Right renal cortex interstitium (tissue), 3 donors: ENCODE results near the gene POU2F3. TPM values are rescaled to one million over a fixed set of nuclear protein-coding genes. Genes with fewer than 3 reads are reported as not detected.
"Not testable (repeated sequence)": the region's sequence is repeated elsewhere in the genome, so short reads cannot be mapped to it uniquely, and the experiment has no call there.

ENCODE experiments used
- DNase-seq, 3 donors: peaks; one replicate each; pipeline ENCODE4 v3.0.0-alpha.2; 2013; ENCODE audit warnings: low read depth in 3 of 3, low spot score in 2 of 3
- polyA plus RNA-seq, 3 donors: library from polyadenylated mRNA; unstranded; fragments of 120-200 nt; gene quantifications; one replicate each; pipeline ENCODE4 v1.2.1, GENCODE V29; 2013; ENCODE audit not compliant: insufficient read length in 3 of 3

The POU2F3 gene
- polyA plus RNA-seq, 3 donors, result 0.35 to 1.2 (median 0.75) TPM

- no peak for DNase-seq
Observed at GRCh38 chr11:120248551-120249278, 8.8 kb downstream of the POU2F3 start.

GRCh38 chr11:120249279-120250262 is 9.6 kb downstream of the POU2F3 start:
- no peak for DNase-seq

GRCh38 chr11:120253377-120253776 is 13.4 kb downstream of the POU2F3 start:
- DNase-seq, result not testable (repeated sequence)

GRCh38 chr11:120254788-120255518 is 15.0 kb downstream of the POU2F3 start:
- DNase-seq, result no peak

GRCh38 chr11:120255519-120255866 is 15.6 kb downstream of the POU2F3 start:
- no peak for DNase-seq

- DNase-seq, result no peak
Observed at GRCh38 chr11:120256178-120256577, 16.2 kb downstream of the POU2F3 start.

- no peak for DNase-seq
Observed at GRCh38 chr11:120256779-120257178, 16.8 kb downstream of the POU2F3 start.

GRCh38 chr11:120257346-120257745 is 17.4 kb downstream of the POU2F3 start:
- DNase-seq, result no peak

GRCh38 chr11:120258661-120259060 is 18.7 kb downstream of the POU2F3 start:
- DNase-seq, result no peak

- DNase-seq, result no peak
Observed at GRCh38 chr11:120259241-120259640, 19.3 kb downstream of the POU2F3 start.

- DNase-seq, result no peak
Observed at GRCh38 chr11:120259988-120260565, 20.1 kb downstream of the POU2F3 start.

GRCh38 chr11:120260616-120261015 is 20.7 kb downstream of the POU2F3 start:
- DNase-seq, result no peak

- DNase-seq, result no peak
Observed at GRCh38 chr11:120261321-120261720, 21.4 kb downstream of the POU2F3 start.

GRCh38 chr11:120261931-120262330 is 22.0 kb downstream of the POU2F3 start:
- DNase-seq, result no peak

GRCh38 chr11:120267319-120267718 is 27.4 kb downstream of the POU2F3 start:
- DNase-seq, result no peak

GRCh38 chr11:120268686-120269085 is 28.7 kb downstream of the POU2F3 start:
- DNase-seq, result no peak

GRCh38 chr11:120270386-120270785 is 30.4 kb downstream of the POU2F3 start:
- no peak for DNase-seq

GRCh38 chr11:120271672-120272071 is 31.7 kb downstream of the POU2F3 start:
- DNase-seq, result no peak

GRCh38 chr11:120272303-120272702 is 32.4 kb downstream of the POU2F3 start:
- no peak for DNase-seq

GRCh38 chr11:120273432-120273831 is 33.5 kb downstream of the POU2F3 start:
- DNase-seq, result no peak

- not testable (repeated sequence) for DNase-seq
Observed at GRCh38 chr11:120273956-120274355, 34.0 kb downstream of the POU2F3 start.
